GM18868 (cell line): ENCODE measurements around the gene TMEM54.

ENCODE experiments used
- ATAC-seq: cut with Tn5 transposase; IDR thresholded peaks from one replicate; pipeline ENCODE4 v1.9.1; 2021; ENCODE audit warnings: mild to moderate bottlenecking, moderate library complexity; ENCODE audit not compliant: unreplicated experiment

TMEM54 gene, protein sequence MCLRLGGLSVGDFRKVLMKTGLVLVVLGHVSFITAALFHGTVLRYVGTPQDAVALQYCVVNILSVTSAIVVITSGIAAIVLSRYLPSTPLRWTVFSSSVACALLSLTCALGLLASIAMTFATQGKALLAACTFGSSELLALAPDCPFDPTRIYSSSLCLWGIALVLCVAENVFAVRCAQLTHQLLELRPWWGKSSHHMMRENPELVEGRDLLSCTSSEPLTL

DNA sequence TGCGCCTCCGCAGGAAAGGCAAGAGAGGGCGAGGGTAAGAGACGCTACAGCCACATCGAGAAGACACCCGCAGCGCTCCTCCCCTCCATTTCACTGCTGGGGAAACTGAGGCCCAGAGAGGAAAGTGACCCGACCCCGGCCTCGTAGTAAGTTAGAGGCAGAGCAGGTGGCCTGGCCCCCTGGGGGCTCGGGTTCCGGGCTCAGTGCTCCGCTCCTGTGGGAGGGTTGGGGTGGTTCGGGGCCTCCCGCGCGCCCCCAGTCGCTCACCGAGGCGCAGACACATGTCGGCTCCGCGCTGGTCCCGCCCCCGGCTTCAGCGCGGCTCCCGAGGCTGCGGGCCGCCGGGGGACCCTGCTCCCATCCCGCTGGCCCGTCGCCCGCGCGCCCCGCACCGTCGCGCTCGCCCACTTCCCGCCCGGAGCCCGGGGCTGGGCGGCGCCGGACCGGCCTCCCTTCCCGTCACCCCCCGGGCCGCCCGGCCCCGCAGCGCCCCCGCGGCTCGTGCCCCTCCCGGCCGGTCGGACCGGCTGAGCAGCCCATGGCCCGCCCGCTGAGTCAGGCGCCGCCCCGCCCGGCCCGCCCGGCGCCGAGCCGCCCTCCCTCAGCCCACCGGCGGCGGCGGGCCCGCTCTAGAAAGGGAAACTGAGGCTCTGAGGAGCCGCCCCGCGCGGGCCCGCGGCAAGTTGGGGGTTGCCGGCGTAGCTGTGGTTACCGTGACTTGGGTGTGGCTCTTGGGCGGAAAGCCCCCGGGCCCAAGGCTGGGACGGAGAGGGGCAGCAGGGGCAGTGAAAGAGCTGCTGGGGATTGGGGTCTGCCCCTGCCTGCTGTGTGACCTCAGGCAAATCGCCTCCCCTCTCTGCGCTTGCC, at the start of gene TMEM54:
Gene TMEM54 (minus strand): TSS at position 434 of the 867 bp plus-strand sequence. CDS start 151 bp downstream, at position 283.
- no peak for ATAC-seq

GRCh38 chr1:32949519-32949918, 48.3 kb upstream of the TMEM54 start:
- no peak for ATAC-seq

GRCh38 chr1:32948905-32949304, 47.7 kb upstream of the TMEM54 start:
- ATAC-seq, result no peak

- no peak for ATAC-seq
Measured at GRCh38 chr1:32948390-32948722, 47.2 kb upstream of the TMEM54 start.

DNA sequence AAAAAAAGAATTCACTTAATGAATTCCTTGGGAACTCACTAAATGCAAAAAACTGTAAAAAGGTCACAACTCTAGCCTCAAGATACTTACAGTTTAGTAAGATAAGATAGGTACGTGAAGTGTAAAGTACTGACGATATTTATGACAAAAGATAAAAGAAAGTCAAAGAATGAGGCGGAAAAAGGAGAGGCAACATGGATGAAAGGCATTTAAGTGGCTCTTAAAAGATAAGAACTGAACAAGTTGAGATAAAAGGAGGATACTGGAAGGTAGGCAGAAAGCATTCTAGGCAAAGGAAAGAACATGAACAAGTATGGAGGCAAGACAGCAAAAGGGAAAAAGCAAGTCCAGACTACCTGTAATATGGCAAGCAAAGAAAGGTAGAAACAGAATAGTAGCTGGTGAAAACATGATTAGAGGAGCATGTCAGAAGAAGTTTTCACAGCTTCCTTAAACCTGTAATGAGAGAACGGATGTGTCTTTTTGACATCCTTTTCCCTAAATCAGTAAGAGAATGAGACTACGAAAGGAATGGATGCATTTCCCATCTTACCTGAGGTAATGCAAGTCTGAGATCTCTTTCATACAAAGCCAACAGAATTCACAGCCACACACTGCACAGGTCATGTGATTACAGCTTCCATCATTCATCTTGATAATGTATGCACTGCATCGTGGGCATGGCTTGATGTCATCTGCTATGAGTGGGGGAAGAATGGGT, 46.6 kb upstream of the TMEM54 start:
- ATAC-seq, result no peak

DNA sequence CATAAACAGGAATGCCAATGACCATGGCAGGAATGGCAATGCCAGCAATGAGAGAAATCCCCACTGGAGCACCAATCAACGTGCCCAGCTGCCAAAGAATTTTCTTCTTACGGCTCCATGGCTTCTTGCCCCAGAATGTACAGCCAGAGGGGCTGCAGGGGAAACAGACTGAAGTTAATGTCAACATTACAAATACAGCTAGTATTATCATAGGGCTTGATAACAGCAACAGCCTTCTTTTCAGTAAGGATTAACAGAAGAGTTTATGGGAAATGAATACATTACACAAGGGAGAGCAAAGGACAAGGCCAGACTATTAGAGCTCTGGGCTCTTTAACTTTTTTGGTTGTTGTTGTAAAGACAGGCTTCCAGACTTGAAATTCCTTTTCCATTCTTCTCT, 45.2 kb upstream of the TMEM54 start:
- ATAC-seq, result no peak

- no peak for ATAC-seq
Measured at GRCh38 chr1:32944180-32944579, 43.0 kb upstream of the TMEM54 start.

GRCh38 chr1:32939655-32940371, 38.6 kb upstream of the TMEM54 start:
- no peak for ATAC-seq

GRCh38 chr1:32937061-32937460, 35.9 kb upstream of the TMEM54 start:
- no peak for ATAC-seq

GRCh38 chr1:32934535-32934934, 33.3 kb upstream of the TMEM54 start:
- no peak for ATAC-seq

- ATAC-seq, result no peak
Measured at GRCh38 chr1:32933742-32934322, 32.6 kb upstream of the TMEM54 start.

GRCh38 chr1:32931760-32932159, 30.6 kb upstream of the TMEM54 start:
- ATAC-seq, result no peak

DNA sequence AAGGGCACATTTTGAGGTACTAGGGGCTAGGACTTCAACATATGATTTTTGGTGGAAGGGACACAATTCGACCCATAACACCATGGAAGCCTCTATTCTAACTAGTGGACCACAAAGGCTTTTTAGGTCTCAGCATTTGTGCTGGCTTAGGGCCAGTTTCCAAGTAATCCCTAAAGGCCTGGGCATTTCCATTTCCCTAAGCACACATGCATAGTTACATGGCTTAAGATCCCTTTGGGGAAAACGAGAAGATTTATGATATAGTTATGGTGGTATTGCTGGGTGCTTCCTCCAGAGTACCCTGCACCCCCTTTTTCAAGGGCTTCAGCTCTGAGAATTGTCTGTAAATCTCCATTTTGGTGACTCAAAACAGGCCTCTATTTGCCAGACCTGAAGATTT, 28.2 kb upstream of the TMEM54 start:
- no peak for ATAC-seq

- no peak for ATAC-seq
Measured at GRCh38 chr1:32928715-32929114, 27.5 kb upstream of the TMEM54 start.

DNA sequence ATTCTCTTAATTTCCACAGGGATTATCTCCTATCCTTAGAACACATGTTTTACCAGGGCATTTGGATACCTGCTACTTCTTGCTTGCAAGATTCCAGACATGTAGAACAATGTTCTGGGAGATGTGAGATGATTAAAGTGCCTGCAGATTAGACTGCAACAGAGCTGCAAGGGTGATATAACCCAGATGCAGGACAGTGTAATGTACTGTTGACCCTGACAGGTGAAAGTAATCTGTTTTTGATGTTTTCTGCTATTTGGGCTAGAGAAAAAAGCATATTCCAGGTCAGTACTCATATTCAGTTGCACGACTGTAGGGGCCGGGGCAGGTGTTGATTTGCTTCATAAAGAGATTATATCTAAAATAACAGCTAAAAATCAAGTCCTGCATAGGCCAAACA, 27.1 kb upstream of the TMEM54 start:
- no peak for ATAC-seq

DNA sequence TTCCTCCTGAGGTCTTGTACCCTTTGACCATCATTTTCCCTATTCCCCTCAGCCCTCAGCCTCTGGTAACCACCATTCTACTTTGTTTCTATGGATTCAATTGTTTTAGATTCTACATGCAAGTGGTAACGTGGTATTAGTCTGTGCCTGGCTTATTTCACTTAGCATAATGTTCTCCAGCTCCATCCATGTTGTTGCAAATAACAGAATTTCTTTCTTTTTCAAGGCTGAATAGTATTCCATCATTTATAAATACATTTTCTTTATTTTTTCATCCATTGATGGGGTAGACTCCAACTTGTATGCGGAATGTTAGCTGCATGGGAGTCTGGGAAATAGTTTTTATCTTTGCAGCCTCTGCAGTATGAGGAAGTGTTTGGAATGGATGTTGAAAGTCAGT, 26.3 kb upstream of the TMEM54 start:
- ATAC-seq, result no peak

- no peak for ATAC-seq
Measured at GRCh38 chr1:32926562-32926961, 25.4 kb upstream of the TMEM54 start.

GRCh38 chr1:32925403-32926162, 24.4 kb upstream of the TMEM54 start:
- ATAC-seq, result no peak

DNA sequence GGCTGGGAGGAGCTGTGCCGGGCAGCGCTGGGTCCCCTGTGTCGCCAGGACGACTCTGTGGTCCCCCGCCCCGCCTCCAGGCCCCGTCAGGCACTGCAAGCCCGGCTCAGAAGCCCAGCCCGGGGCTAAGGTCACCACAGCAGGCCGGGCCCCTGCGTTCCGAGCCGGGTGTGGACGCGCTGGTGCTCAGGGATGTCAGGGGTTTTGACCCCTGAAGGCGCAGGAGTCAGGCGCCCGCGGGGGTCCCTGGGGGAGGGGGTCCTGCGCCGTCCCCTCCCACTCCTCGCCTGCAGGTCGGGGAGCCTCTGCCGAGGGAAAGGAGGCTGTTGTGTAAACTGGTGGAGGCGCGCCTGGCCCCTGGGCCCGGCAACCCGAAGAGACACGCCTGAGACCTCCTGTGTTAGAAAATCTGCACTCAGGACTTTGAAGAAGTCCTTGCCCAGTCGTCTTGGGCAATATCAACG, 23.7 kb upstream of the TMEM54 start:
- no peak for ATAC-seq

DNA sequence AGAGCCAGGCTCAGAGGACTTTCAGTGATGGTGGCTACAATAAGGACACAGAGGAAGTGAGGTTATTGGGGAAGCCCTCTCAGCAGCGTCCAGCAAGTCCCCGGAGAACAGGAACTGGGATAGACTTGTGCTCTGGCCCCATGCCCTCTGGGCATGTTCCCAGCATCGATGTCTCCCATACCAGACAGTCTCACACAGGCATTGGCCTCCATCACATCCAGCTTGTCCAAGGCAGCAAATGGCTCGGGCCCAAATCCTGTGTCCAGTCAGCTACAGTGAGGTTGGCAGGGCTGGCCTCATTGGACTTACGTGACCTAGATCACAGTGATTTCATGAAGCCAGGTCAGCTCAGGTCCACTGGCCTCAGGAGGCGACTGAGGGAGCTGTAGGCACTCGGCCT, 19.6 kb upstream of the TMEM54 start:
- no peak for ATAC-seq
